Upper lobe of left lung (tissue), 4 donors: Measurements from ENCODE around the gene RPS24.

Experiments
- CTCF ChIP-seq, 6 experiments: fragments of 450-650 bp in 4 of 6; fragments of 200-600 bp in 2 of 6; sonication (generic) in 2 of 6; IDR thresholded peaks; one replicate each; pipeline ENCODE4 v1.5.1; 2016 to 2019; ENCODE audit warnings: antibody characterized with exemption in 6 of 6
- EP300 ChIP-seq, 4 donors: sonication (generic); formaldehyde crosslinking; IDR thresholded peaks; one replicate each; pipeline ENCODE4 v1.5.1; 2017; ENCODE audit warnings: antibody characterized with exemption in 4 of 4, control low read depth in 2 of 4
- POLR2AphosphoS5 ChIP-seq, 2 donors: sonication (generic); formaldehyde crosslinking; IDR thresholded peaks; one replicate each; pipeline ENCODE4 v1.5.1; 2017; ENCODE audit warnings: antibody characterized with exemption in 2 of 2

- TF ChIP-seq CTCF (IDR thresholded peaks at IDR 0.05) (no peak), POLR2AphosphoS5 (IDR thresholded peaks at IDR 0.05) (no peak), EP300 (IDR thresholded peaks at IDR 0.05) (no peak)
These were observed 12.5 kb upstream of the RPS24 start for GRCh38 chr10:78021201-78021600.
